ENCODE data around the gene SORCS2. TPM values are rescaled to one million over a fixed set of nuclear protein-coding genes. Genes with fewer than 3 reads are reported as not detected.

The SORCS2 gene
- polyA plus RNA-seq, 1 of the 3 experiments (the other 2 are of a cell fraction): 1.6 TPM

GRCh38 chr4:7226439-7226838, 34.1 kb downstream of the SORCS2 start:
- ChIA-PET POLR2A (interaction anchor here (0.6 to 1.0 kb wide), 2 partner anchors 18 to 140 kb away, joined by 3 read pairs; no protein-coding TSS in a partner anchor), CTCF (interaction anchor here (0.7 to 2.0 kb wide), 5 partner anchors 12 to 79 kb away, joined by 3 to 7 read pairs (median 3); no protein-coding TSS in a partner anchor)
- Histone ChIP-seq H3K27me3 (ENCODE audit: insufficient read depth) (no peaks in the 10 kb centered on the region), H3K9ac (no peak overlapping the region), H3K79me2 (ENCODE audit: insufficient read depth) (no peaks in the 10 kb centered on the region), H3K9me2 (no peaks in the 10 kb centered on the region), H3F3A (replicated peaks; ENCODE audit: insufficient read depth) (no peaks in the 10 kb centered on the region), H3K4me2 (no peak overlapping the region), H4K20me1 (ENCODE audit: insufficient read depth) (no peaks in the 10 kb centered on the region), H2AFZ (ENCODE audit: low read depth) (no peak overlapping the region), H3K4me1 (ENCODE audit: control insufficient read depth in 1 of 2, insufficient read depth in 2 of 2, low read depth in 1 of 2, low read length in 1 of 2) (peaks cover 0 to 34% of the 10 kb centered on the region in 2 experiments; a peak in 1 of 4 replicates), H3K27ac (ENCODE audit: low read depth in 2 of 2, low read length in 1 of 2) (peak overlapping the region in 1 of 2 experiments; percentile 72; a peak in 2 of 4 replicates), H3K4me3 (ENCODE audit: low read depth in 2 of 2, low read length in 1 of 2) (no peak overlapping the region), H3K36me3 (replicated peaks in 1 of 2; ENCODE audit: control insufficient read depth in 1 of 2, insufficient read depth in 2 of 2, low read length in 1 of 2) (no peaks in the 10 kb centered on the region), H3K9me3 (no peaks in the 10 kb centered on the region)
- TF ChIP-seq MAX (IDR thresholded peaks at IDR 0.05; ENCODE audit: low read depth) (no peak), RAD21 (IDR thresholded peaks at IDR 0.05; ENCODE audit: low read length) (peak; percentile 3; the same call in 1 of the 2 replicates), EP300 (IDR thresholded peaks at IDR 0.05; ENCODE audit: borderline replicate concordance in 1 of 2, low read depth in 1 of 2, low read length in 1 of 2) (peak in 1 of 2 experiments; percentile 48; a peak in 1 of 4 replicates), CHD2 (IDR thresholded peaks at IDR 0.05; ENCODE audit: low read length, partially characterized antibody) (peak; percentile 18), GABPA (IDR thresholded peaks at IDR 0.05; ENCODE audit: low read depth) (no peak), GATA2 (CRISPR knock-in tag; IDR thresholded peaks at IDR 0.05) (peak; percentile 65), MXI1 (IDR thresholded peaks at IDR 0.05; ENCODE audit: low read depth, low read length) (no peak), RXRA (IDR thresholded peaks at IDR 0.05; ENCODE audit: borderline replicate concordance, low read depth) (no peak), JUND (IDR thresholded peaks at IDR 0.05) (no peak)
- 58% methylated on average over 17 of the region's 22 CpGs for WGBS (ENCODE audit: low lambda C conversion rate)
- peak; percentile 89 for DNase-seq

- Histone ChIP-seq H3K9me3 (no peaks in the 10 kb centered on the region), H3K9me2 (no peaks in the 10 kb centered on the region), H3K27ac (ENCODE audit: low read depth in 2 of 2, low read length in 1 of 2) (peak overlapping the region in 1 of 2 experiments; percentile 72; a peak in 2 of 4 replicates), H3K79me2 (ENCODE audit: insufficient read depth) (no peaks in the 10 kb centered on the region), H4K20me1 (ENCODE audit: insufficient read depth) (no peaks in the 10 kb centered on the region), H3K4me3 (ENCODE audit: low read depth in 2 of 2, low read length in 1 of 2) (no peak overlapping the region), H3K36me3 (replicated peaks in 1 of 2; ENCODE audit: control insufficient read depth in 1 of 2, insufficient read depth in 2 of 2, low read length in 1 of 2) (no peaks in the 10 kb centered on the region), H3K4me1 (ENCODE audit: control insufficient read depth in 1 of 2, insufficient read depth in 2 of 2, low read depth in 1 of 2, low read length in 1 of 2) (peaks cover 0 to 34% of the 10 kb centered on the region in 2 experiments; a peak in 1 of 4 replicates), H3K9ac (no peak overlapping the region), H3F3A (replicated peaks; ENCODE audit: insufficient read depth) (no peaks in the 10 kb centered on the region), H3K4me2 (no peak overlapping the region), H2AFZ (ENCODE audit: low read depth) (no peak overlapping the region), H3K27me3 (ENCODE audit: insufficient read depth) (no peaks in the 10 kb centered on the region)
- no peak for TF ChIP-seq RXRA (IDR thresholded peaks at IDR 0.05; ENCODE audit: borderline replicate concordance, low read depth)
- TF ChIP-seq MEF2A (IDR thresholded peaks at IDR 0.05; ENCODE audit: borderline replicate concordance, low read depth): no peak
- no peak for TF ChIP-seq EZH2phosphoT487 (IDR thresholded peaks at IDR 0.05; ENCODE audit: borderline replicate concordance, low read depth)
- no peak for TF ChIP-seq EP300 (IDR thresholded peaks at IDR 0.05; ENCODE audit: borderline replicate concordance in 1 of 2, low read depth in 1 of 2, low read length in 1 of 2)
- no peak for TF ChIP-seq TEAD4 (IDR thresholded peaks at IDR 0.05; ENCODE audit: borderline replicate concordance, insufficient read depth)
- TF ChIP-seq YY1 (IDR thresholded peaks at IDR 0.05; ENCODE audit: low read depth): no peak
- no peak for TF ChIP-seq RFX5 (IDR thresholded peaks at IDR 0.05; ENCODE audit: low read length)
- TF ChIP-seq GATA2 (CRISPR knock-in tag; IDR thresholded peaks at IDR 0.05): no peak
- TF ChIP-seq ZBTB33 (IDR thresholded peaks at IDR 0.05; ENCODE audit: borderline replicate concordance, low read depth): no peak
- TF ChIP-seq RCOR1 (IDR thresholded peaks at IDR 0.05; ENCODE audit: low read length): no peak
- no peak for TF ChIP-seq PBX3 (IDR thresholded peaks at IDR 0.05)
- TF ChIP-seq TCF12 (IDR thresholded peaks at IDR 0.05): no peak
- TF ChIP-seq CTCF (IDR thresholded peaks at IDR 0.05): no peak
- CTCF ChIA-PET: interaction anchor here (0.8 to 2.0 kb wide), 3 partner anchors 29 to 69 kb away, joined by 3 to 7 read pairs (median 7); no protein-coding TSS in a partner anchor
- POLR2A ChIA-PET: interaction anchor here (1.0 kb wide), 1 partner anchor 19 kb away, joined by 3 read pairs; no protein-coding TSS in a partner anchor
- WGBS (ENCODE audit: low lambda C conversion rate): 82% methylated on average over 7 of the region's 10 CpGs
- peak; percentile 70 for DNase-seq
These were observed 34.7 kb downstream of the SORCS2 start for GRCh38 chr4:7227008-7227407.

Measured in SK-N-SH (cell line).